ENCODE measurements around the gene TXNDC5. TPM values are rescaled to one million over a fixed set of nuclear protein-coding genes. Genes with fewer than 3 reads are reported as not detected.

Gene TXNDC5
- total RNA-seq, 1 donor from 2014 or later: 193 TPM

DNA sequence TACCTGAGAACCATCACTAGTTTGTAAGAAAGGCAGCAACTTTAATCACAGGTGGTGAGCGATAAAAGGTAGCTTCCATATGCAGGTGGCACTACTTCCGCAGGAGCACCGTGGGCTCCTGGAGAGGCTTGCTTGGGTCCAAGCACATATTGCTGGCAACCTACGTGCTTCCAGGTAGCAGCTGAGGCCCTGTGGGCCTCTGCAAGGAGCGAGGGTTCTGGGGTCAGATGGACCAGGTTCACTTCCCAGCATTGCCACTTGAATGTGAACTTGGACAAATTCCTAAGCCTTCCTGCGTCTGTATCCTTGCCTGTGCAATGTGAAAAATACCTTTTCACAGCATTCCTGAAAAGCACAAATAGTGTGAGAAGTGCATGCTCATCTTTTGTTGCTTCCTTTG is 31.0 kb downstream of the TXNDC5 start:
- peaks cover 47% of the 10 kb centered on the region for H3K36me3 ChIP-seq (ENCODE audit: insufficient read depth, low read length)
- H3K27me3 ChIP-seq (ENCODE audit: insufficient read depth, low read length): no peaks in the 10 kb centered on the region
- no peak overlapping the region for H3K27ac Mint-ChIP-seq (ENCODE audit: unreplicated experiment)
- H4K20me1 ChIP-seq (ENCODE audit: insufficient read depth, low read length): peaks cover 7% of the 10 kb centered on the region
- H3K4me3 ChIP-seq (ENCODE audit: insufficient read depth, low read depth, low read length): no peak overlapping the region
- DNase-seq (ENCODE audit: low read depth) (no peak), FAIRE-seq (no peak)
- no peaks in the 10 kb centered on the region for H3K27me3 Mint-ChIP-seq (ENCODE audit: low read depth, unreplicated experiment)
- H3K79me2 ChIP-seq (ENCODE audit: insufficient read depth, low read length): no peaks in the 10 kb centered on the region
- H3K36me3 Mint-ChIP-seq (ENCODE audit: low read depth, unreplicated experiment): peaks cover 29% of the 10 kb centered on the region
- no peak overlapping the region for H3K9ac ChIP-seq (ENCODE audit: low read length)
- H2AFZ ChIP-seq (ENCODE audit: low read depth, low read length): no peak overlapping the region
- H3K9me3 ChIP-seq (ENCODE audit: insufficient read depth, low read depth, low read length): no peaks in the 10 kb centered on the region
- no peak for TF ChIP-seq EZH2 (IDR thresholded peaks at IDR 0.05; ENCODE audit: insufficient read depth, low read length)
- TF ChIP-seq, protein P1, sequence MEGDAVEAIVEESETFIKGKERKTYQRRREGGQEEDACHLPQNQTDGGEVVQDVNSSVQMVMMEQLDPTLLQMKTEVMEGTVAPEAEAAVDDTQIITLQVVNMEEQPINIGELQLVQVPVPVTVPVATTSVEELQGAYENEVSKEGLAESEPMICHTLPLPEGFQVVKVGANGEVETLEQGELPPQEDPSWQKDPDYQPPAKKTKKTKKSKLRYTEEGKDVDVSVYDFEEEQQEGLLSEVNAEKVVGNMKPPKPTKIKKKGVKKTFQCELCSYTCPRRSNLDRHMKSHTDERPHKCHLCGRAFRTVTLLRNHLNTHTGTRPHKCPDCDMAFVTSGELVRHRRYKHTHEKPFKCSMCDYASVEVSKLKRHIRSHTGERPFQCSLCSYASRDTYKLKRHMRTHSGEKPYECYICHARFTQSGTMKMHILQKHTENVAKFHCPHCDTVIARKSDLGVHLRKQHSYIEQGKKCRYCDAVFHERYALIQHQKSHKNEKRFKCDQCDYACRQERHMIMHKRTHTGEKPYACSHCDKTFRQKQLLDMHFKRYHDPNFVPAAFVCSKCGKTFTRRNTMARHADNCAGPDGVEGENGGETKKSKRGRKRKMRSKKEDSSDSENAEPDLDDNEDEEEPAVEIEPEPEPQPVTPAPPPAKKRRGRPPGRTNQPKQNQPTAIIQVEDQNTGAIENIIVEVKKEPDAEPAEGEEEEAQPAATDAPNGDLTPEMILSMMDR (IDR thresholded peaks at IDR 0.05; ENCODE audit: insufficient read depth, low read depth, low read length): no peak
- H3K27ac ChIP-seq (ENCODE audit: low read depth, low read length): no peak overlapping the region
- H3K9me3 Mint-ChIP-seq (ENCODE audit: unreplicated experiment): peaks cover 2% of the 10 kb centered on the region
- H3K4me1 Mint-ChIP-seq (ENCODE audit: low read depth, unreplicated experiment): peaks cover 12% of the 10 kb centered on the region
- H3K4me2 ChIP-seq (ENCODE audit: low read length): no peak overlapping the region
- no peak overlapping the region for H3K4me3 Mint-ChIP-seq (ENCODE audit: unreplicated experiment)
- H3K4me1 ChIP-seq (ENCODE audit: insufficient read depth, low read length): no peaks in the 10 kb centered on the region

DNA sequence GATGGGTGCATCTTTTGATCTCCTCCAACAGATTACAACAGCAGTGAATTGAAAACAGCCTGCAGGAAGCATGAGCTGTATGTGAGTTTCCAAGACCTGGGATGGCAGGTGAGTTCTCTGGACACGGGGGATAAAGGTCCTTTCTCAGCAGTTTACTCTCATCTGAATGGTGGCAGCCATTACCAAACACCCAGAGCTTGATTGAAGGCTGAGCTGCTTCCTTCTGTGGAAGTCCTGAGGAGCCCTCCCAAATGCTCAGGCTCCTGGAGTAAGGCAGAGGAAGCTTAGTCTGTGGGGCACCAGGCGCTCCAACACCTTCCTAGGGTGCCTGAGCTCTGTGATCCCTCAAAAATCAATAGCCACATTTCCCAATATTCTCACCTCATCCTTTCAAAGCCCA is 31.5 kb downstream of the TXNDC5 start:
- H2AFZ ChIP-seq (ENCODE audit: low read depth, low read length): no peak overlapping the region
- TF ChIP-seq, protein P1 (IDR thresholded peaks at IDR 0.05; ENCODE audit: insufficient read depth, low read depth, low read length): no peak
- TF ChIP-seq EZH2 (IDR thresholded peaks at IDR 0.05; ENCODE audit: insufficient read depth, low read length): no peak
- no peak overlapping the region for H3K4me3 Mint-ChIP-seq (ENCODE audit: unreplicated experiment)
- H3K4me3 ChIP-seq (ENCODE audit: insufficient read depth, low read depth, low read length): no peak overlapping the region
- H3K27me3 Mint-ChIP-seq (ENCODE audit: low read depth, unreplicated experiment): no peaks in the 10 kb centered on the region
- no peak overlapping the region for H3K9ac ChIP-seq (ENCODE audit: low read length)
- H3K9me3 Mint-ChIP-seq (ENCODE audit: unreplicated experiment): peaks cover 2% of the 10 kb centered on the region
- no peak for FAIRE-seq
- H3K27ac ChIP-seq (ENCODE audit: low read depth, low read length): no peak overlapping the region
- H3K79me2 ChIP-seq (ENCODE audit: insufficient read depth, low read length): no peaks in the 10 kb centered on the region
- peaks cover 12% of the 10 kb centered on the region for H3K4me1 Mint-ChIP-seq (ENCODE audit: low read depth, unreplicated experiment)
- no peak for DNase-seq (ENCODE audit: low read depth)
- H4K20me1 ChIP-seq (ENCODE audit: insufficient read depth, low read length): peaks cover 1% of the 10 kb centered on the region
- H3K4me1 ChIP-seq (ENCODE audit: insufficient read depth, low read length): no peaks in the 10 kb centered on the region
- H3K36me3 Mint-ChIP-seq (ENCODE audit: low read depth, unreplicated experiment): peaks cover 25% of the 10 kb centered on the region
- no peaks in the 10 kb centered on the region for H3K27me3 ChIP-seq (ENCODE audit: insufficient read depth, low read length)
- no peaks in the 10 kb centered on the region for H3K9me3 ChIP-seq (ENCODE audit: insufficient read depth, low read depth, low read length)
- H3K27ac Mint-ChIP-seq (ENCODE audit: unreplicated experiment): no peak overlapping the region
- no peak overlapping the region for H3K4me2 ChIP-seq (ENCODE audit: low read length)
- H3K36me3 ChIP-seq (ENCODE audit: insufficient read depth, low read length): peaks cover 41% of the 10 kb centered on the region

DNA sequence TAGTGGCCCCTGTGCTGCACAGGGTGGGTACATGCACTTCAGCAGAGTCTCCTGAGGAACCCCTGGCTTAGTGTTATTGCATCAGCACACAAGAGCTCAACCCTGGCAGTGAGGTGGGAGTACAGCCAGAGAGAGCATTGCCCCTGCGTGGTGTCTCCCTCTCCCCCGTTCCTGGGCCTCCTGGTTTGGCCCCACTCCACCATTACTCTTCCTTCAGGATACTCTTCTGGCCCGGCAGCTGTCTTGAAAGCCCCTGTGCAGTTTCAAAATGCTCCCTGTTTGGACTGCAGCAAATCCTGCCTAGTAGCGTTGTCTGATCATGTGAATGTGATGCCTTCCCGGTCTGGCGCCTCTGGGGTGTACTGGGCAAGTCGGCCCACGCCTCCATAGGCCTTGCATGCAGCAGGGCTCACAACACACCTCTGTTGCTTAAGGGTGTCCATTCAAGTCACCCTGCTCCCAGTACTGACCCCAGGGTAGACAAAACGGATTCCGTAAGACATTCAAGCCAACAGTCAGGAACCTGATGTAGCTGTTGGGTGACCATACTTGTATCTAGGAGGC is 32.1 kb downstream of the TXNDC5 start:
- H3K79me2 ChIP-seq (ENCODE audit: insufficient read depth, low read length): no peaks in the 10 kb centered on the region
- Mint-ChIP-seq H3K27me3 (ENCODE audit: low read depth, unreplicated experiment) (no peaks in the 10 kb centered on the region), H3K4me1 (ENCODE audit: low read depth, unreplicated experiment) (peaks cover 12% of the 10 kb centered on the region), H3K9me3 (ENCODE audit: unreplicated experiment) (peaks cover 2% of the 10 kb centered on the region), H3K4me3 (ENCODE audit: unreplicated experiment) (no peak overlapping the region), H3K36me3 (ENCODE audit: low read depth, unreplicated experiment) (peaks cover 25% of the 10 kb centered on the region), H3K27ac (ENCODE audit: unreplicated experiment) (no peak overlapping the region)
- H3K9me3 ChIP-seq (ENCODE audit: insufficient read depth, low read depth, low read length): no peaks in the 10 kb centered on the region
- no peak overlapping the region for H2AFZ ChIP-seq (ENCODE audit: low read depth, low read length)
- FAIRE-seq (no peak), DNase-seq (ENCODE audit: low read depth) (no peak)
- H3K4me1 ChIP-seq (ENCODE audit: insufficient read depth, low read length): no peaks in the 10 kb centered on the region
- H4K20me1 ChIP-seq (ENCODE audit: insufficient read depth, low read length): no peaks in the 10 kb centered on the region
- H3K4me3 ChIP-seq (ENCODE audit: insufficient read depth, low read depth, low read length): no peak overlapping the region
- H3K9ac ChIP-seq (ENCODE audit: low read length): no peak overlapping the region
- peaks cover 36% of the 10 kb centered on the region for H3K36me3 ChIP-seq (ENCODE audit: insufficient read depth, low read length)
- H3K4me2 ChIP-seq (ENCODE audit: low read length): no peak overlapping the region
- TF ChIP-seq, protein P1 (IDR thresholded peaks at IDR 0.05; ENCODE audit: insufficient read depth, low read depth, low read length): no peak
- TF ChIP-seq EZH2 (IDR thresholded peaks at IDR 0.05; ENCODE audit: insufficient read depth, low read length): no peak
- no peak overlapping the region for H3K27ac ChIP-seq (ENCODE audit: low read depth, low read length)
- no peaks in the 10 kb centered on the region for H3K27me3 ChIP-seq (ENCODE audit: insufficient read depth, low read length)
